Measurements from ENCODE around the gene ZNF536.

GRCh38 chr19:30516531-30516930 lies 144.3 kb downstream of the ZNF536 start:
- TF ChIP-seq EZH2 (IDR thresholded peaks at IDR 0.05; ENCODE audit: borderline replicate concordance, low read depth, low read length, severe bottlenecking), result no peak
- no peak for TF ChIP-seq POLR2A (IDR thresholded peaks at IDR 0.05; ENCODE audit: low read depth, low read length)
- no peak for TF ChIP-seq CTCF (IDR thresholded peaks at IDR 0.05; ENCODE audit: extremely low read depth in 1 of 2, insufficient read depth in 1 of 2, low read depth in 1 of 2, low read length in 2 of 2)
- TF ChIP-seq GATA2 (IDR thresholded peaks at IDR 0.05; ENCODE audit: insufficient read depth, insufficient read length, low read depth, low read length), result no peak
- TF ChIP-seq MYC (IDR thresholded peaks at IDR 0.05; ENCODE audit: low read depth, low read length), result no peak
- TF ChIP-seq MAX (IDR thresholded peaks at IDR 0.05; ENCODE audit: insufficient read depth, insufficient read length), result no peak
